Loucy (cell line): ENCODE measurements around the gene HLA-DMB.

Experiments used
- H2AFZ ChIP-seq: fragments of 200-600 bp; sonication (generic); 2 replicates; pipeline ENCODE4 v1.6.0; 2016; ENCODE audit warnings: antibody characterized with exemption, mild to moderate bottlenecking, low read length, moderate library complexity
- H3F3A ChIP-seq: fragments of 200-600 bp; 2 replicates; pipeline ENCODE4 v1.6.0; 2016; ENCODE audit warnings: antibody characterized with exemption, low read depth, mild to moderate bottlenecking
- H3K27me3 ChIP-seq: fragments of 200-600 bp; sonication (generic); 2 replicates; pipeline ENCODE4 v1.6.1; 2014; ENCODE audit warnings: low read length, mild to moderate bottlenecking; ENCODE audit not compliant: insufficient read depth, poor library complexity, severe bottlenecking
- H3K36me3 ChIP-seq: fragments of 200-600 bp; sonication (generic); 2 replicates; pipeline ENCODE4 v1.6.1; 2016; ENCODE audit warnings: low read length; ENCODE audit not compliant: insufficient read depth
- H3K4me1 ChIP-seq: fragments of 200-600 bp; sonication (generic); 2 replicates; pipeline ENCODE4 v1.5.1; 2014; ENCODE audit warnings: low read length, mild to moderate bottlenecking; ENCODE audit not compliant: insufficient read depth, poor library complexity, severe bottlenecking
- H3K4me2 ChIP-seq: fragments of 200-600 bp; sonication (generic); 2 replicates; pipeline ENCODE4 v1.6.0; 2014; ENCODE audit warnings: antibody characterized with exemption, low read length, low read depth, mild to moderate bottlenecking; ENCODE audit not compliant: poor library complexity, severe bottlenecking
- H3K4me3 ChIP-seq: fragments of 200-600 bp; sonication (generic); 2 replicates; pipeline ENCODE4 v1.5.1; 2014; ENCODE audit warnings: low read length, mild to moderate bottlenecking, mixed read lengths; ENCODE audit not compliant: poor library complexity, severe bottlenecking
- H3K79me2 ChIP-seq: fragments of 200-600 bp; sonication (generic); 2 replicates; pipeline ENCODE4 v1.6.1; 2014; ENCODE audit warnings: low read length; ENCODE audit not compliant: insufficient read depth
- H3K9ac ChIP-seq: fragments of 200-600 bp; sonication (generic); 2 replicates; pipeline ENCODE4 v1.6.0; 2014; ENCODE audit warnings: mild to moderate bottlenecking, low read depth, low read length, moderate library complexity; ENCODE audit not compliant: poor library complexity, severe bottlenecking
- H3K9me2 ChIP-seq: fragments of 200-600 bp; sonication (generic); replicated peaks from 2 replicates; pipeline ENCODE4 v1.6.1; 2016; ENCODE audit warnings: low read depth, low read length, mixed read lengths
- H3K9me3 ChIP-seq: fragments of 200-600 bp; sonication (generic); 2 replicates; pipeline ENCODE4 v1.6.1; 2014; ENCODE audit warnings: mild to moderate bottlenecking, antibody characterized with exemption, low read length, low read depth; ENCODE audit not compliant: insufficient read depth
- H4K20me1 ChIP-seq: fragments of 200-600 bp; sonication (generic); 2 replicates; pipeline ENCODE4 v1.6.0; 2014; ENCODE audit warnings: antibody characterized with exemption, low read length, mild to moderate bottlenecking; ENCODE audit not compliant: insufficient read depth, poor library complexity, severe bottlenecking
- EZH2phosphoT487 ChIP-seq: fragments of 200-600 bp; IDR thresholded peaks from 2 replicates; pipeline ENCODE4 v1.6.1; 2018; ENCODE audit warnings: antibody characterized with exemption, mild to moderate bottlenecking, moderate library complexity, borderline replicate concordance
- TF ChIP-seq, protein P1 (sequence below): fragments of 200-600 bp; sonication (generic); conservative IDR thresholded peaks from 2 replicates; pipeline ENCODE4 v1.5.1; 2014; ENCODE audit warnings: mild to moderate bottlenecking, antibody characterized with exemption, low read length

HLA-DMB gene

DNA sequence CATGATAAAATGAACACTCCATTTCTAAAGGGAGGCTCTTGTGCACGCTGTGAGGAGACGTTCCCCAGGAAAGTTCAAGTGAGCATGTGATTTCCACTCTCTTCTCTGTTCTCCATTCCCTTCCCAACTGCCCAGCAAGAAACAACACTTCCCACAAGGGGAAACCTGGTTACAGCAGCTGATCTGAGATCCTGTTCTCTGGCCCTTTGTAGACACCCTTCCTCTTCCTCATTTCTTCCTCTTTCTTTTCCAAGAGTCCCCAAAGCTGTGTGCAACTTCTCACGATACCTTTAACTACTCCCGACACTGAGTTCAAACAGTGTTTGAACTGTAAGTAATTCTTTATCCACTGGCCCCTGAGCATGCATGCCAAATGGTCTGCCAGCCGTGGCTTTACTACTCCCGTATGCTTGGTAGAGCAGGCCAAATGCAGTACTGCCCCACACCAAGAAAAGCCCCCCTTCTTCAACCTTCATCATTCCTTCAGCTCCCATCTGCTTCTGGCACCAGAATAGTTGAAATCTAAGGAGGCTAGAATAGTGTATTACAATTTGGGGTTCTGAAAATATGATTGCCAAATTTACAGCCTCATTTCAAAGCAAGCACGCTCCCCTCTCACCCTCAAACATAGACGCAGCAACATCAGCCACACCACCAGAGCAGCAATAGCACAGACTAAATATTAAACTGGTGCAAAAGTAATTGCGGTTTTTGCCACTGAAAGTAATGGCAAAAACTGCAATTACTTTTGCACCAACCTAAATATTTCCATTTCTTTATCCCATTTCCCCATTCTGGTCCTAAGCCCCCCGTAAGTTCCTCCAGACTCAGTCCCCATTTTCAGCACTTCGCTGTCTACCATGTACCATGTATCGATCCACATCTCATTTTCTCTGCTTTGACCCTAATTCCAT, 4.3 kb downstream of the HLA-DMB start:
- Histone ChIP-seq H3K4me2 (no peak overlapping the region), H3K9ac (no peak overlapping the region), H3K9me3 (no peaks in the 10 kb centered on the region), H3K9me2 (no peaks in the 10 kb centered on the region), H3K4me3 (no peak overlapping the region), H3K4me1 (peaks cover 15% of the 10 kb centered on the region), H3K79me2 (no peaks in the 10 kb centered on the region; the same call in 1 of the 2 replicates), H3K27me3 (no peaks in the 10 kb centered on the region), H4K20me1 (no peaks in the 10 kb centered on the region), H3F3A (0 out of 2 replicates have a peak, but pooled peaks cover 3% of the 10 kb centered on the region), H3K36me3 (no peaks in the 10 kb centered on the region), H2AFZ (no peak overlapping the region)
- no peak for TF ChIP-seq EZH2phosphoT487
- TF ChIP-seq, protein P1, sequence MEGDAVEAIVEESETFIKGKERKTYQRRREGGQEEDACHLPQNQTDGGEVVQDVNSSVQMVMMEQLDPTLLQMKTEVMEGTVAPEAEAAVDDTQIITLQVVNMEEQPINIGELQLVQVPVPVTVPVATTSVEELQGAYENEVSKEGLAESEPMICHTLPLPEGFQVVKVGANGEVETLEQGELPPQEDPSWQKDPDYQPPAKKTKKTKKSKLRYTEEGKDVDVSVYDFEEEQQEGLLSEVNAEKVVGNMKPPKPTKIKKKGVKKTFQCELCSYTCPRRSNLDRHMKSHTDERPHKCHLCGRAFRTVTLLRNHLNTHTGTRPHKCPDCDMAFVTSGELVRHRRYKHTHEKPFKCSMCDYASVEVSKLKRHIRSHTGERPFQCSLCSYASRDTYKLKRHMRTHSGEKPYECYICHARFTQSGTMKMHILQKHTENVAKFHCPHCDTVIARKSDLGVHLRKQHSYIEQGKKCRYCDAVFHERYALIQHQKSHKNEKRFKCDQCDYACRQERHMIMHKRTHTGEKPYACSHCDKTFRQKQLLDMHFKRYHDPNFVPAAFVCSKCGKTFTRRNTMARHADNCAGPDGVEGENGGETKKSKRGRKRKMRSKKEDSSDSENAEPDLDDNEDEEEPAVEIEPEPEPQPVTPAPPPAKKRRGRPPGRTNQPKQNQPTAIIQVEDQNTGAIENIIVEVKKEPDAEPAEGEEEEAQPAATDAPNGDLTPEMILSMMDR, result no peak

DNA sequence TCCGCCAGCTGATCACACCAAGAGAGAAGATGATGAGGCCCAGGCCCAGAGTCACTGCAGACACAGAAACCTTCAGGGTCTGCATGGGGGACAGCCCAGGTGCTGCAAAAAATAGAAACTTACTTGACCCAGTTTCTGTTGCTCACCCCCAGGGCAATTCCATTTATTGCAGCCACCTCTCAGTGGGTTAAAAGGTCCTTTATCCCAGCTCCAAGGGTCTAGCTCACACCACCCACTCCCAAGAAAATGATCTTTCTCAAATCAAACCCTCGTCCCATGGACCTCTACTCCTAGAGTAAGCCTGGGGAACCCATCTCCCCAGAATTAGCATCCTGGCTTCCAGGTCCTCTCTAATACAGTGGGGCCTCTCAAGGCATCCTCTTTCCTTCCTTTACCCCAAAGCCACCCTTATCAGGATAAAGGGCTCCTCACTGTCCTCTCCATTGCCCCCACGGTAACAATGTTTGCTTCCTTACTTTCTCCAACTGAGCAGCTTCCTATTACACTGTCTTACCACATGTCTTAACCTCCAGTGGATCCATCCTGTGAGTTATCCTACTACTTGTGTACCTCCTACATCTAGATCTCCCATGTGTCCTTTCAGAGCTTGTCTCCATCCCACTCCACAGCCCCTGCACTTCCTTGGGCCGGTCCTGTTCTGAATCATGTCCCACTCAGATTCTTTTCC, 5.1 kb downstream of the HLA-DMB start:
- no peak for TF ChIP-seq EZH2phosphoT487
- TF ChIP-seq, protein P1, result no peak
- Histone ChIP-seq H4K20me1 (no peaks in the 10 kb centered on the region), H3K9me2 (no peaks in the 10 kb centered on the region), H3K4me3 (no peak overlapping the region), H3F3A (no peaks in the 10 kb centered on the region), H3K9ac (no peak overlapping the region), H3K4me2 (no peak overlapping the region), H2AFZ (no peak overlapping the region), H3K36me3 (no peaks in the 10 kb centered on the region), H3K4me1 (peaks cover 10% of the 10 kb centered on the region), H3K79me2 (no peaks in the 10 kb centered on the region; the same call in 1 of the 2 replicates), H3K9me3 (no peaks in the 10 kb centered on the region), H3K27me3 (no peaks in the 10 kb centered on the region)

DNA sequence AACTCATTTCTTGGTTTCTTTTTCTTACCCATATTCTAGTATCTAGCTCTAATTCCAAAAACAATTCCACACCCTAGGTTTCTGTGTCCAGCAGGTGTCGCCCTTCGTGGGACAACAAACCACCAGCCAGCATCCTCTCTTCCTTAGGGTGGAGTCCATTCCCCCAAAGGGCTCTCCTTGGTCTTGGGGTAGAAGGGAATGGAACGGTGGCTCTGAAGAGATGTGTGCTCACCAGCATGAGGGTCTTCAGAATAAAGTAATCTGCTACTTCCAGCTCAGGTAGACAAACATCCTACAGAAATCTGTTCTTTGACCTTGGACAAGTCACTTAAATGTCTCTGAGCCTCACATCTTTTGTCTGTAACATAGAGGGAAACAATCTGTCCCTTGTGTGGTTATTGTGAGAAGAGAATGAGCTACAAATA, 7.2 kb downstream of the HLA-DMB start:
- H3K9ac ChIP-seq, result no peak overlapping the region
- no peaks in the 10 kb centered on the region for H3K36me3 ChIP-seq
- TF ChIP-seq, protein P1, result peak; percentile 93
- TF ChIP-seq EZH2phosphoT487, result no peak
- no peaks in the 10 kb centered on the region for H3K27me3 ChIP-seq
- H3K4me2 ChIP-seq, result no peak overlapping the region
- no peaks in the 10 kb centered on the region for H3K4me1 ChIP-seq
- H3K9me3 ChIP-seq, result no peaks in the 10 kb centered on the region
- no peaks in the 10 kb centered on the region for H3F3A ChIP-seq
- no peaks in the 10 kb centered on the region for H4K20me1 ChIP-seq
- H3K79me2 ChIP-seq, result no peaks in the 10 kb centered on the region
- H3K9me2 ChIP-seq, result no peaks in the 10 kb centered on the region
- H3K4me3 ChIP-seq, result no peak overlapping the region
- no peak overlapping the region for H2AFZ ChIP-seq
